ENCODE measurements around the gene CARS1.

CARS1 gene

GRCh38 chr11:3022982-3023381, 34.2 kb downstream of the CARS1 start:
- Histone ChIP-seq H3K27me3 (no peaks in the 10 kb centered on the region), H3K36me3 (peaks cover 78% of the 10 kb centered on the region), H3K4me3 (ENCODE audit: low read depth in 1 of 2, low read length in 1 of 2) (no peak overlapping the region), H3K27ac (peak overlapping the region; percentile 54), H3K4me1 (ENCODE audit: control insufficient read depth in 1 of 2, insufficient read depth in 1 of 2, low read depth in 1 of 2, low read length in 1 of 2) (peaks cover 15 to 17% of the 10 kb centered on the region in 2 experiments), H3K9me3 (peaks cover 3% of the 10 kb centered on the region)
- TF ChIP-seq CTCF (IDR thresholded peaks at IDR 0.05) = no peak

GRCh38 chr11:3022300-3022967, 34.8 kb downstream of the CARS1 start:
- peak overlapping the region; percentile 54 for H3K27ac ChIP-seq
- no peak for TF ChIP-seq CTCF (IDR thresholded peaks at IDR 0.05)
- H3K36me3 ChIP-seq = peaks cover 78% of the 10 kb centered on the region
- peaks cover 3% of the 10 kb centered on the region for H3K9me3 ChIP-seq
- H3K27me3 ChIP-seq = no peaks in the 10 kb centered on the region
- H3K4me3 ChIP-seq (ENCODE audit: low read depth in 1 of 2, low read length in 1 of 2) = peak overlapping the region in 1 of 2 experiments; percentile 2
- H3K4me1 ChIP-seq (ENCODE audit: control insufficient read depth in 1 of 2, insufficient read depth in 1 of 2, low read depth in 1 of 2, low read length in 1 of 2) = peaks cover 15 to 17% of the 10 kb centered on the region in 2 experiments

- Histone ChIP-seq H3K36me3 (peaks cover 78% of the 10 kb centered on the region), H3K9me3 (peaks cover 3% of the 10 kb centered on the region), H3K27me3 (no peaks in the 10 kb centered on the region), H3K4me1 (ENCODE audit: control insufficient read depth in 1 of 2, insufficient read depth in 1 of 2, low read depth in 1 of 2, low read length in 1 of 2) (peaks cover 15 to 17% of the 10 kb centered on the region in 2 experiments), H3K4me3 (ENCODE audit: low read depth in 1 of 2, low read length in 1 of 2) (no peak overlapping the region), H3K27ac (no peak overlapping the region)
- no peak for TF ChIP-seq CTCF (IDR thresholded peaks at IDR 0.05)
Observed at GRCh38 chr11:3021125-3021524, 36.1 kb downstream of the CARS1 start.

- no peak for TF ChIP-seq CTCF (IDR thresholded peaks at IDR 0.05)
- no peak overlapping the region for H3K27ac ChIP-seq
- peaks cover 15 to 17% of the 10 kb centered on the region in 2 experiments for H3K4me1 ChIP-seq (ENCODE audit: control insufficient read depth in 1 of 2, insufficient read depth in 1 of 2, low read depth in 1 of 2, low read length in 1 of 2)
- H3K9me3 ChIP-seq = no peaks in the 10 kb centered on the region
- peaks cover 78% of the 10 kb centered on the region for H3K36me3 ChIP-seq
- no peak overlapping the region for H3K4me3 ChIP-seq (ENCODE audit: low read depth in 1 of 2, low read length in 1 of 2)
- no peaks in the 10 kb centered on the region for H3K27me3 ChIP-seq
Observed at GRCh38 chr11:3020011-3020410, 37.2 kb downstream of the CARS1 start.

- Histone ChIP-seq H3K4me3 (ENCODE audit: low read depth in 1 of 2, low read length in 1 of 2) (no peak overlapping the region), H3K27ac (no peak overlapping the region), H3K9me3 (no peaks in the 10 kb centered on the region), H3K27me3 (no peaks in the 10 kb centered on the region), H3K4me1 (ENCODE audit: control insufficient read depth in 1 of 2, insufficient read depth in 1 of 2, low read depth in 1 of 2, low read length in 1 of 2) (peaks cover 15 to 17% of the 10 kb centered on the region in 2 experiments), H3K36me3 (peaks cover 84% of the 10 kb centered on the region)
- no peak for TF ChIP-seq CTCF (IDR thresholded peaks at IDR 0.05)
Observed at GRCh38 chr11:3018596-3018995, 38.6 kb downstream of the CARS1 start.
